Measurements from ENCODE around the gene HERC5. TPM values are rescaled to one million over a fixed set of nuclear protein-coding genes. Genes with fewer than 3 reads are reported as not detected.

The HERC5 gene
- total and polyA plus RNA-seq, 2 experiments from 2014 or later = 0.10 to 0.32 TPM

- H3K4me2 ChIP-seq (ENCODE audit: unreplicated experiment) = no peak overlapping the region
- peaks cover 9% of the 10 kb centered on the region for H3K4me1 ChIP-seq (ENCODE audit: insufficient read depth)
- no peak overlapping the region for H3K9ac ChIP-seq
- no peaks in the 10 kb centered on the region for H3K9me3 ChIP-seq (ENCODE audit: low read depth)
- in situ Hi-C loops (cut with MboI) = loop anchor here (25.0 kb wide), 1 partner anchor 481 kb away; no protein-coding TSS in a partner anchor
- H3K79me2 ChIP-seq (ENCODE audit: insufficient read depth) = peaks cover 30% of the 10 kb centered on the region
- H2AFZ ChIP-seq = no peak overlapping the region
- H3K27me3 ChIP-seq (replicated peaks; ENCODE audit: insufficient read depth) = no peaks in the 10 kb centered on the region
- no peak for TF ChIP-seq EZH2 (IDR thresholded peaks at IDR 0.05; ENCODE audit: insufficient read depth, poor library complexity, severe bottlenecking)
- TF ChIP-seq EZH2phosphoT487 (IDR thresholded peaks at IDR 0.05; ENCODE audit: insufficient read depth, low read depth) = no peak
- no peak for DNase-seq
- no peaks in the 10 kb centered on the region for H3K9me2 ChIP-seq (ENCODE audit: insufficient read depth)
- H3F3A ChIP-seq (ENCODE audit: insufficient read depth) = peaks cover 29% of the 10 kb centered on the region
- WGBS, 2 experiments (ENCODE audit: low coverage in 1 of 2, low lambda C conversion rate in 2 of 2, missing lambda C conversion rate in 2 of 2) = 81% methylated on average over 3 of the region's 3 CpGs
- no peak overlapping the region for H3K4me3 ChIP-seq
- no peak overlapping the region for H3K27ac ChIP-seq
- H3K36me3 ChIP-seq (ENCODE audit: low read depth) = peaks cover 15% of the 10 kb centered on the region; the same call in 1 of the 2 replicates
- 0 out of 2 replicates have a peak, but pooled peaks cover 3% of the 10 kb centered on the region for H4K20me1 ChIP-seq (ENCODE audit: insufficient read depth)
Measured at GRCh38 chr4:88517825-88518224, 60.9 kb downstream of the HERC5 start.

DNA sequence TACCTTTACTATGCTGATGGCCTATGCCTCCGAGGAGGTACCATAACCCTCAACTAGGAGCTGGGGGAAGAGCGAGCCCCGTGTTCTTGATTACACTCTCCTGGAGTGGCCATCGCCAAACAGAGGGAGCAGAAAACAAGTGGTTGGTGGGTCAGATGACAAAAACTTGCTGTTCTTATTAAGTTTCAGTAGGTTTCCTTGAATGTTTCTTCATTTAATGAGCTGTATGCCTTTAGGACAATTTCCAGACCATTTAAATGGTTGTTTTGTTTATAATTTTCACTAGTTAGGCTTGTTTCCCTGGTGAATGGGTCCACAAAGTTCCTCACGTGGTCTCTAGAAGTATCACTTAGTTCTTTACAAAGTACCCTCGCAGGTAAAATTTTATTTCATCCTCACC lies 62.0 kb downstream of the HERC5 start:
- Histone ChIP-seq H3K27me3 (replicated peaks; ENCODE audit: insufficient read depth) (no peaks in the 10 kb centered on the region), H3K27ac (no peak overlapping the region), H3K4me1 (ENCODE audit: insufficient read depth) (peaks cover 9% of the 10 kb centered on the region), H3F3A (ENCODE audit: insufficient read depth) (peaks cover 29% of the 10 kb centered on the region), H3K9me2 (ENCODE audit: insufficient read depth) (no peaks in the 10 kb centered on the region), H3K36me3 (ENCODE audit: low read depth) (peaks cover 15% of the 10 kb centered on the region; the same call in 1 of the 2 replicates), H3K9me3 (ENCODE audit: low read depth) (no peaks in the 10 kb centered on the region), H3K79me2 (ENCODE audit: insufficient read depth) (peaks cover 39% of the 10 kb centered on the region), H4K20me1 (ENCODE audit: insufficient read depth) (0 out of 2 replicates have a peak, but pooled peaks cover 3% of the 10 kb centered on the region), H3K4me3 (no peak overlapping the region), H3K9ac (no peak overlapping the region), H3K4me2 (ENCODE audit: unreplicated experiment) (no peak overlapping the region), H2AFZ (no peak overlapping the region)
- in situ Hi-C loops (cut with MboI) = loop anchor here (25.0 kb wide), 1 partner anchor 482 kb away; no protein-coding TSS in a partner anchor
- 93 to 96% methylated on average over 6 of the region's 6 CpGs for WGBS, 2 experiments (ENCODE audit: low coverage in 1 of 2, low lambda C conversion rate in 2 of 2, missing lambda C conversion rate in 2 of 2)
- DNase-seq = no peak
- TF ChIP-seq EZH2phosphoT487 (IDR thresholded peaks at IDR 0.05; ENCODE audit: insufficient read depth, low read depth) (no peak), EZH2 (IDR thresholded peaks at IDR 0.05; ENCODE audit: insufficient read depth, poor library complexity, severe bottlenecking) (no peak)

GRCh38 chr4:88522702-88523324 lies 65.9 kb downstream of the HERC5 start:
- Histone ChIP-seq H3K36me3 (ENCODE audit: low read depth) (peaks cover 15% of the 10 kb centered on the region; the same call in 1 of the 2 replicates), H3K79me2 (ENCODE audit: insufficient read depth) (peaks cover 73% of the 10 kb centered on the region), H3K9me3 (ENCODE audit: low read depth) (no peaks in the 10 kb centered on the region), H3K9me2 (ENCODE audit: insufficient read depth) (no peaks in the 10 kb centered on the region), H3K4me2 (ENCODE audit: unreplicated experiment) (peak overlapping the region; percentile 99), H4K20me1 (ENCODE audit: insufficient read depth) (0 out of 2 replicates have a peak, but pooled peaks cover 3% of the 10 kb centered on the region), H3K27ac (peak overlapping the region; percentile 97), H3K27me3 (replicated peaks; ENCODE audit: insufficient read depth) (no peaks in the 10 kb centered on the region), H2AFZ (peak overlapping the region; percentile 90), H3K9ac (peak overlapping the region; percentile 98), H3K4me1 (ENCODE audit: insufficient read depth) (peaks cover 29% of the 10 kb centered on the region), H3K4me3 (peak overlapping the region; percentile 86), H3F3A (ENCODE audit: insufficient read depth) (peaks cover 38% of the 10 kb centered on the region)
- no peak for TF ChIP-seq EZH2 (IDR thresholded peaks at IDR 0.05; ENCODE audit: insufficient read depth, poor library complexity, severe bottlenecking)
- TF ChIP-seq EZH2phosphoT487 (IDR thresholded peaks at IDR 0.05; ENCODE audit: insufficient read depth, low read depth) = no peak
- in situ Hi-C loops (cut with MboI) = loop anchor here (25.0 kb wide), 1 partner anchor 486 kb away; no protein-coding TSS in a partner anchor
- peak; percentile 75 for DNase-seq
- 1 to 3% methylated on average over 27 to 28 of the region's 28 CpGs for WGBS, 2 experiments (ENCODE audit: low coverage in 1 of 2, low lambda C conversion rate in 2 of 2, missing lambda C conversion rate in 2 of 2)

GRCh38 chr4:88523325-88524129 lies 66.6 kb downstream of the HERC5 start, which contains the start of gene PYURF:
Gene PYURF, minus strand, starts transcription at chr4:88523776. Its CDS starts 76 bp downstream, at chr4:88523700.
- in situ Hi-C loops (cut with MboI) = loop anchor here (25.0 kb wide), 1 partner anchor 486 kb away; no protein-coding TSS in a partner anchor
- no peaks in the 10 kb centered on the region for H3K27me3 ChIP-seq (replicated peaks; ENCODE audit: insufficient read depth)
- no peaks in the 10 kb centered on the region for H3K9me3 ChIP-seq (ENCODE audit: low read depth)
- H3K4me1 ChIP-seq (ENCODE audit: insufficient read depth) = peaks cover 29% of the 10 kb centered on the region
- no peak for TF ChIP-seq EZH2 (IDR thresholded peaks at IDR 0.05; ENCODE audit: insufficient read depth, poor library complexity, severe bottlenecking)
- TF ChIP-seq EZH2phosphoT487 (IDR thresholded peaks at IDR 0.05; ENCODE audit: insufficient read depth, low read depth) = no peak
- DNase-seq = peak; percentile 99
- H3K27ac ChIP-seq = peak within 1 kb of the TSS; percentile 97
- H3K9me2 ChIP-seq (ENCODE audit: insufficient read depth) = no peaks in the 10 kb centered on the region
- peaks cover 15% of the 10 kb centered on the region; the same call in 1 of the 2 replicates for H3K36me3 ChIP-seq (ENCODE audit: low read depth)
- H3F3A ChIP-seq (ENCODE audit: insufficient read depth) = peaks cover 38% of the 10 kb centered on the region
- peak within 1 kb of the TSS; percentile 86 for H3K4me3 ChIP-seq
- peak within 1 kb of the TSS; percentile 90 for H2AFZ ChIP-seq
- peak within 1 kb of the TSS; percentile 99 for H3K4me2 ChIP-seq (ENCODE audit: unreplicated experiment)
- peak within 1 kb of the TSS; percentile 98 for H3K9ac ChIP-seq
- WGBS, 2 experiments (ENCODE audit: low coverage in 1 of 2, low lambda C conversion rate in 2 of 2, missing lambda C conversion rate in 2 of 2) = 1% methylated on average over 40 to 65 of the region's 68 CpGs
- H4K20me1 ChIP-seq (ENCODE audit: insufficient read depth) = 0 out of 2 replicates have a peak, but pooled peaks cover 3% of the 10 kb centered on the region
- H3K79me2 ChIP-seq (ENCODE audit: insufficient read depth) = peaks cover 80% of the 10 kb centered on the region
